Nephron progenitor cell (in vitro differentiated cells): Measurements from ENCODE around the gene NPM3.
A peak's percentile ranks its signal among the peaks of the same experiment; 100 is the strongest.

ENCODE experiments used
- DNase-seq: peaks from one replicate; pipeline ENCODE4 v3.0.0; 2021
- H3K27ac Mint-ChIP-seq: 2 replicates; pipeline ENCODE4 v1.8.0; 2021; ENCODE audit warnings: mild to moderate bottlenecking, moderate library complexity, mixed read lengths
- H3K27me3 Mint-ChIP-seq: 2 replicates; pipeline ENCODE4 v1.8.0; 2021; ENCODE audit warnings: mild to moderate bottlenecking, low read depth, mixed read lengths; ENCODE audit not compliant: poor library complexity
- H3K36me3 Mint-ChIP-seq: 2 replicates; pipeline ENCODE4 v1.8.0; 2021; ENCODE audit warnings: low read depth, mixed read lengths
- H3K4me1 Mint-ChIP-seq: 2 replicates; pipeline ENCODE4 v1.8.0; 2021; ENCODE audit warnings: mixed read lengths
- H3K4me3 Mint-ChIP-seq: 2 replicates; pipeline ENCODE4 v1.8.0; 2021; ENCODE audit warnings: mild to moderate bottlenecking, moderate library complexity, mixed read lengths
- H3K9me3 Mint-ChIP-seq: 2 replicates; pipeline ENCODE4 v1.8.0; 2021; ENCODE audit warnings: mild to moderate bottlenecking, moderate library complexity, mixed read lengths
- TF ChIP-seq, protein P1 (sequence below): fragments of 200-600 bp; sonication (generic); IDR thresholded peaks from 2 replicates; pipeline ENCODE4 v1.5.0; 2021; ENCODE audit warnings: antibody characterized with exemption

Gene NPM3

DNA sequence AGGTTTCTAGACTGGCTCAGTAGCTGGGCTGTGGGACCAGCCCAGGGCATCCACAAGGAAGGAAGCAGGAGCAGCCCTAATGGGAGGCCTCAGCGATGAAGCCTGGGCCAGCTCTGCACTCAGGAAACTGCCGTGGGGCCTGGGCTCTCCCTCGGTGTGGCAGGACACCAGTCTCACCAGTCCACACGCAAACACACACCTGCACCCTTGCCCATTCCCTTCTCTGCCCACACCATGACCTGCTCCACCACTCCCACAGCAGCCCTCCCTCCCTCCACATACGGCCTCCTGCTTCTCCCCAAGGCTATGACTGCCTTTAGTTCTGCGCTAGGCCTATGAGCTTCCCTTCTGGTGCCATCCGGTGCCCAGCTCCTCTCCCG, 14.5 kb downstream of the NPM3 start:
- no peak for DNase-seq
- TF ChIP-seq, protein P1, sequence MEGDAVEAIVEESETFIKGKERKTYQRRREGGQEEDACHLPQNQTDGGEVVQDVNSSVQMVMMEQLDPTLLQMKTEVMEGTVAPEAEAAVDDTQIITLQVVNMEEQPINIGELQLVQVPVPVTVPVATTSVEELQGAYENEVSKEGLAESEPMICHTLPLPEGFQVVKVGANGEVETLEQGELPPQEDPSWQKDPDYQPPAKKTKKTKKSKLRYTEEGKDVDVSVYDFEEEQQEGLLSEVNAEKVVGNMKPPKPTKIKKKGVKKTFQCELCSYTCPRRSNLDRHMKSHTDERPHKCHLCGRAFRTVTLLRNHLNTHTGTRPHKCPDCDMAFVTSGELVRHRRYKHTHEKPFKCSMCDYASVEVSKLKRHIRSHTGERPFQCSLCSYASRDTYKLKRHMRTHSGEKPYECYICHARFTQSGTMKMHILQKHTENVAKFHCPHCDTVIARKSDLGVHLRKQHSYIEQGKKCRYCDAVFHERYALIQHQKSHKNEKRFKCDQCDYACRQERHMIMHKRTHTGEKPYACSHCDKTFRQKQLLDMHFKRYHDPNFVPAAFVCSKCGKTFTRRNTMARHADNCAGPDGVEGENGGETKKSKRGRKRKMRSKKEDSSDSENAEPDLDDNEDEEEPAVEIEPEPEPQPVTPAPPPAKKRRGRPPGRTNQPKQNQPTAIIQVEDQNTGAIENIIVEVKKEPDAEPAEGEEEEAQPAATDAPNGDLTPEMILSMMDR, result no peak
- H3K36me3 Mint-ChIP-seq, result no peaks in the 10 kb centered on the region
- peak overlapping the region; percentile 27 for H3K27ac Mint-ChIP-seq
- no peak overlapping the region for H3K4me3 Mint-ChIP-seq
- peaks cover 14% of the 10 kb centered on the region for H3K27me3 Mint-ChIP-seq
- H3K9me3 Mint-ChIP-seq, result no peaks in the 10 kb centered on the region
- H3K4me1 Mint-ChIP-seq, result peaks cover 86% of the 10 kb centered on the region

DNA sequence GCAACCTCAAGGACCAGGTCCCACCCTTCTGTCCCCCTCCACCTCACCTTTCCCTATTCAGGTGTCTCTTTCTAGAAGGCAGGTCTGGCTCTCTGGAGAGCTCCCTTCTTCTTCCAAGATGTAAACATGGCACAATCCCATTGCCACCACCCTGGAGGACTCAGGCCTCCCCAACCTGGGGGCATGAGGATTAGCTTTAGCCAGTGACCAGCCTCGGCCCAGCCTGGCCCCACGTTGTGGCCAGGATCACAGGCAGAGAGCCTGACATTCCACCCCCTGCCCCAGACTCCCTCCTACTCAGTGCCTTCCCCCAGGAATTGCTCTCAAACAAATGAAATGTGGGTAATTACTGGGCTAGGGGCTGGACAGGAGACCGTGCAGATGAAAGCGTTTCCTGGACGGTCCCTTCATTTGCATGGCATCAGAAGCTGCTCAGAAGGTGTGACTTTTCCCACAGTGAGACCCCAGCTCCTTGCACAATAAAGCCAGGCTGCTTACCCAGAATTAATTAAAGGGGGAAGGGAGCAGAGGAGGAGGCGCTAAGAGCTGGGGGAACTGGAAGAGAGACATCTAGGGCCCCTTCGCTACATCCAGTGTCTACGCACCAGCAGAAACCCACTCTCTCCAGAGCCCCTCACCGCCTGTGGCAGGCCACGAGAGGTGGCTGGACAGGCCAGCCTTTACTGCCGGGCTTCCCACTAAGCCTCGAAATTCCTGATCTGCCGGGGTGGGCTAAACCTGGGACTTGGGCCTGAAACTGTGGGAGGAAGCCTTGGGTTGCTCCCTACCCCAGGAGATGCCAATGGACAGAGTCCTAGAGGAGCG, 15.1 kb downstream of the NPM3 start:
- TF ChIP-seq, protein P1, result no peak
- Mint-ChIP-seq H3K4me3 (peak overlapping the region; percentile 41), H3K27ac (no peak overlapping the region), H3K27me3 (peaks cover 11% of the 10 kb centered on the region), H3K9me3 (no peaks in the 10 kb centered on the region), H3K4me1 (peaks cover 86% of the 10 kb centered on the region), H3K36me3 (no peaks in the 10 kb centered on the region)
- no peak for DNase-seq

DNA sequence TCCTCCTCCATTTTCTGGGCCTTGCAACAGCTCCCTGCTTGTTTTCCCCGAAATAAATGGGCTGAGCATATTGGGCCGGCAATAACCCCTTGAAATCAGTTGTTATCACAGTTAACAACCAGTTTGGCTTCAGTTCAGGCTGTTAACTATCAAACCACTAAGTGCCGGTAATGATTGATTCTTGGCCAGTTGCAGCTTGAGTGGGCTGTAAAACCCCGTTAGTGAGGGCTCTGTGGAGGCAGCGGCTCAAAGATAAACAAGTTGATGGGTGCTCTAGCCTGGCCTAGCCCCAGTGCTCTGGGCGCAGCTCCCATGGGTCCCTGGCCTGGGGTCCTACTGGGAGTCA, 15.7 kb downstream of the NPM3 start:
- H3K9me3 Mint-ChIP-seq, result no peaks in the 10 kb centered on the region
- TF ChIP-seq, protein P1, result no peak

DNA sequence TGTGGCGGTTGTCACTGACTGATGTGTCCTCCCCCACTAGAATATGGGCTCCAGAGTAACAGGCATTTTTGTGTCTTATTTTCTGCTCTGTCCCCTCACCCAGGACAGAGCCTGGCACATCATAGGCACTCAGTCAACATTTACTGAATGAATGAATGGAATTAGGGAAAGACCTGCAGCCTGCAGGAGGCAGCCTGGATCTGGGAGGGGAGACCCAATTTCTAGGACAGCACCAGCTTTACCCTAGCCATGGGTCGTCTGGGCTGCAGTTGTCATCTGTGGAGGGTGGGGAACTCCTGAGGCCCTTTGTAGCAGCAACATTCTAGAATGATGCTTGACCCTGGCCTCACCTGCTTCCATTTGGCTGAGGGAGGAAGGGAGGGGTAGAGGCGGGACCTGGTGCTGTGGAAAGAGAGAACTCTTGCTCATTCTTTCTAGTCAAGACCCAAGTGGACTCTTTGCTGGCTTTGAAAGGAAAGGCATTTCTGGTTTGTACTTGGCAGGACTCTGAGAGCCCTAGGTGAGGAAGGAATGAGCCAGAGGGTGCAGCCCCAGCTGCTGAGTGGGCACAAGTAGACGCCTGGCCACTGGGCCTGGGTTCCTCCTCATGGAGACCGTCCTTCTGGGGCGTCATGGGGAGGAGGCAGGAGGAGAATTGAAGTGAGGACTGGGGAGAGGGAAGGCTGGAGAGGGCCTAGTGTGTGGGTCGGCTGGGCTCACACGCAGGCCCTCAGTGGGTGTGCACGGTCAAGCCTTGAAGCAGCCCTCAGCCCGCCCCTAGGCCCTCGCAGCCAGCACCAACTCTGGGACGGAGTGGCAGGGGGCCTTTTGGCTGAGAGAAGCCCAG, 16.3 kb downstream of the NPM3 start:
- no peaks in the 10 kb centered on the region for H3K36me3 Mint-ChIP-seq
- peaks cover 86% of the 10 kb centered on the region for H3K4me1 Mint-ChIP-seq
- no peak overlapping the region for H3K4me3 Mint-ChIP-seq
- H3K27ac Mint-ChIP-seq, result no peak overlapping the region
- TF ChIP-seq, protein P1, result no peak
- H3K9me3 Mint-ChIP-seq, result no peaks in the 10 kb centered on the region
- H3K27me3 Mint-ChIP-seq, result peaks cover 7% of the 10 kb centered on the region
- DNase-seq, result no peak

More for the DNA sequence above, 15.7 kb downstream of the NPM3 start:
- Mint-ChIP-seq H3K4me1 (peaks cover 86% of the 10 kb centered on the region), H3K27me3 (peaks cover 7% of the 10 kb centered on the region), H3K36me3 (no peaks in the 10 kb centered on the region), H3K27ac (no peak overlapping the region), H3K4me3 (no peak overlapping the region)
- no peak for DNase-seq

DNA sequence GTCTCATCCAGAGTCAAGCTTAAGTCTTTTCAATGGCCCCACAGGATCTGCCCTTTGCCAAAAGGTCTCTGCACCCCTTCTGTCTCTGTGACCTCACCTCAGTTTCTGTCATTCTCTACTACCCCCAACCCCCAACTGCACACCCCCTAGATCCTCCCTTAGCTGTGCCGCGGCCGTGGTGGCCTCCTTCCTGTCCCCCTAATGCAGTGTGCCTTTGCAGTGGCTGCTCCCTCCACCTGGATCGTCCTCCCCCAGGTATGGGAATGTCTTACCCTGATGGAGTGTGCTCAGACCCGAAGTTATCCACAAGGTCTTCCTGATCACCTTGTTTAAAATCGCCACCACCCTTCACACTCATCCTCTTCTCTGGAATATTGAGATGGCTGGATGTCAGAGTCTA, 16.9 kb downstream of the NPM3 start:
- TF ChIP-seq, protein P1, result no peak
- H3K36me3 Mint-ChIP-seq, result no peaks in the 10 kb centered on the region
- peaks cover 86% of the 10 kb centered on the region for H3K4me1 Mint-ChIP-seq
- no peaks in the 10 kb centered on the region for H3K9me3 Mint-ChIP-seq
- no peak for DNase-seq
- no peak overlapping the region for H3K4me3 Mint-ChIP-seq
- H3K27me3 Mint-ChIP-seq, result peaks cover 7% of the 10 kb centered on the region
- H3K27ac Mint-ChIP-seq, result no peak overlapping the region
